Stomach (tissue), 4 donors: ENCODE data around the gene CD151.

ENCODE experiments used
- POLR2A ChIP-seq, 4 donors: fragments of 450-650 bp; IDR thresholded peaks; one replicate each; pipeline ENCODE4 v1.6.1; 2016; ENCODE audit warnings: antibody characterized with exemption in 4 of 4, control low read depth in 2 of 4, mild to moderate bottlenecking in 1 of 4, moderate library complexity in 1 of 4
- POLR2AphosphoS5 ChIP-seq, 3 donors: sonication (generic); formaldehyde crosslinking; IDR thresholded peaks; one replicate each; pipeline ENCODE4 v1.6.1; 2016; ENCODE audit warnings: antibody characterized with exemption in 3 of 3
- TF ChIP-seq, protein P1 (sequence below), 7 experiments: fragments of 450-650 bp in 4 of 7; fragments of 200-600 bp in 3 of 7; sonication (generic) in 3 of 7; IDR thresholded peaks; one replicate each; pipeline ENCODE4 v1.5.1; 2016 to 2019; ENCODE audit warnings: antibody characterized with exemption in 7 of 7, control low read depth in 2 of 7, mild to moderate bottlenecking in 1 of 7

DNA sequence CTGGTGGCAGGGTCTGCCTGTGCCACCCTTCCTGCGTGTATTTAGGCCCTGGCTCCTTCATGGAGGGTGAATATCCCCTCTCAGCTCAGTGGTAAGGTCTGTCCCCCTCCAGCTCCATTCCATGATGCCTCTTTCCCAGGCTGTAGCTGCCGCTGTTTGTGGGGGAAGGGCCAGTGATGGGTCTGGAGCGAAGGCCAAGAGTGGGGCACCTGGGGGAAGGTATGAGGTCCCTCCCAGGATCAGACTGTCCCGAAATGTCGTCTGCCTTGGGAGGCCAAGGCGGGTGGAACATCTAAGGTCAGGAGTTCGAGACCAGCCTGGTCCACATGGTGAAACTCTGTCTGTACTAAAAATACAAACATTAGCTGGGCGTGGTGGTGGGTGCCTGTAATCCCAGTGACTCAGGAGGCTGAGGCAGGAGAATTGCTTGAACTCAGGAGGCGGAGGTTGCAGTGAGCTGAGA lies 1.1 kb downstream of the CD151 start:
- TF ChIP-seq, protein P1, sequence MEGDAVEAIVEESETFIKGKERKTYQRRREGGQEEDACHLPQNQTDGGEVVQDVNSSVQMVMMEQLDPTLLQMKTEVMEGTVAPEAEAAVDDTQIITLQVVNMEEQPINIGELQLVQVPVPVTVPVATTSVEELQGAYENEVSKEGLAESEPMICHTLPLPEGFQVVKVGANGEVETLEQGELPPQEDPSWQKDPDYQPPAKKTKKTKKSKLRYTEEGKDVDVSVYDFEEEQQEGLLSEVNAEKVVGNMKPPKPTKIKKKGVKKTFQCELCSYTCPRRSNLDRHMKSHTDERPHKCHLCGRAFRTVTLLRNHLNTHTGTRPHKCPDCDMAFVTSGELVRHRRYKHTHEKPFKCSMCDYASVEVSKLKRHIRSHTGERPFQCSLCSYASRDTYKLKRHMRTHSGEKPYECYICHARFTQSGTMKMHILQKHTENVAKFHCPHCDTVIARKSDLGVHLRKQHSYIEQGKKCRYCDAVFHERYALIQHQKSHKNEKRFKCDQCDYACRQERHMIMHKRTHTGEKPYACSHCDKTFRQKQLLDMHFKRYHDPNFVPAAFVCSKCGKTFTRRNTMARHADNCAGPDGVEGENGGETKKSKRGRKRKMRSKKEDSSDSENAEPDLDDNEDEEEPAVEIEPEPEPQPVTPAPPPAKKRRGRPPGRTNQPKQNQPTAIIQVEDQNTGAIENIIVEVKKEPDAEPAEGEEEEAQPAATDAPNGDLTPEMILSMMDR (IDR thresholded peaks at IDR 0.05), result no peak
- peak in 1 of 3 donors; percentile 29 for TF ChIP-seq POLR2AphosphoS5 (IDR thresholded peaks at IDR 0.05)
- no peak for TF ChIP-seq POLR2A (IDR thresholded peaks at IDR 0.05)
